Fibroblast of lung (primary cell): Measurements from ENCODE around the gene ZBTB22. TPM values are rescaled to one million over a fixed set of nuclear protein-coding genes. Genes with fewer than 3 reads are reported as not detected.
"Not testable (repeated sequence)": the region's sequence is repeated elsewhere in the genome, so short reads cannot be mapped to it uniquely, and the experiment has no call there.

ENCODE experiments used
- DNase-seq, 2 donors: peaks; one replicate each; pipeline versions ENCODE4 v3.0.0 to v3.0.0-alpha.2; 2010; ENCODE audit warnings: low read depth in 2 of 2
- H2AFZ ChIP-seq: 2 replicates; pipeline ENCODE4 v1.5.1; 2012; ENCODE audit warnings: low read length, control low read depth, inconsistent platforms
- H3K27ac ChIP-seq: 2 replicates; pipeline ENCODE4 v1.5.1; 2011; ENCODE audit warnings: low read length, control low read depth; ENCODE audit not compliant: insufficient read depth
- H3K27me3 ChIP-seq: 2 replicates; pipeline ENCODE4 v1.5.1; 2011; ENCODE audit warnings: mild to moderate bottlenecking, low read length; ENCODE audit not compliant: control insufficient read depth, insufficient read depth
- H3K36me3 ChIP-seq: 2 replicates; pipeline ENCODE4 v1.5.1; 2011; ENCODE audit warnings: low read length; ENCODE audit not compliant: control insufficient read depth, insufficient read depth
- H3K4me1 ChIP-seq: 2 replicates; pipeline ENCODE4 v1.5.1; 2011; ENCODE audit warnings: low read length; ENCODE audit not compliant: control insufficient read depth, insufficient read depth; ENCODE audit errors: extremely low read depth
- H3K4me2 ChIP-seq: 2 replicates; pipeline ENCODE4 v1.5.1; 2011; ENCODE audit warnings: low read length, control low read depth; ENCODE audit not compliant: insufficient read depth; ENCODE audit errors: extremely low read depth
- H3K4me3 ChIP-seq, 4 experiments: fragments of 200-600 bp in 1 of 4; sonication (generic) in 1 of 4; replicated peaks in 1 of 4; 2 replicates each; pipeline ENCODE4 v1.5.1; 2011 to 2016; ENCODE audit warnings: low read length in 4 of 4, low read depth in 3 of 4, mild to moderate bottlenecking in 3 of 4, control low read depth in 2 of 4, inconsistent platforms in 1 of 4, mixed read lengths in 1 of 4; ENCODE audit not compliant: insufficient read depth in 1 of 4; ENCODE audit errors: control extremely low read depth in 1 of 4
- H3K79me2 ChIP-seq: 2 replicates; pipeline ENCODE4 v1.5.1; 2012; ENCODE audit warnings: mild to moderate bottlenecking, low read length, inconsistent platforms; ENCODE audit not compliant: control insufficient read depth, insufficient read depth
- H3K9ac ChIP-seq: 2 replicates; pipeline ENCODE4 v1.5.1; 2011; ENCODE audit warnings: mild to moderate bottlenecking, low read length, control low read depth; ENCODE audit not compliant: insufficient read depth
- H3K9me3 ChIP-seq: 2 replicates; pipeline ENCODE4 v1.5.1; 2012; ENCODE audit warnings: low read depth, low read length; ENCODE audit not compliant: control insufficient read depth, insufficient read depth
- H4K20me1 ChIP-seq: 2 replicates; pipeline ENCODE4 v1.5.1; 2011; ENCODE audit warnings: low read length; ENCODE audit not compliant: control insufficient read depth, insufficient read depth; ENCODE audit errors: extremely low read depth
- CTCF ChIP-seq, 2 donors: IDR thresholded peaks in 1 of 2; conservative IDR thresholded peaks in 1 of 2; 1 replicate in 1 of 2; 2 replicates in 1 of 2; pipeline ENCODE4 v1.5.1; 2011 to 2012; ENCODE audit warnings: low read length in 2 of 2, control low read depth in 1 of 2, inconsistent platforms in 1 of 2, low read depth in 1 of 2, mild to moderate bottlenecking in 1 of 2
- EZH2 ChIP-seq: IDR thresholded peaks from 2 replicates; pipeline ENCODE4 v1.5.1; 2012; ENCODE audit warnings: low read length, control low read depth, mild to moderate bottlenecking; ENCODE audit errors: missing control alignments
- polyA minus RNA-seq: library from RNA; depleted of rRNA, polyadenylated mRNA; stranded (reverse); fragments of >200 nt; gene quantifications from 2 replicates; pipeline ENCODE4 v1.2.3, GENCODE V29; 2011; ENCODE audit warnings: low replicate concordance
- polyA plus RNA-seq, 2 donors: library from polyadenylated mRNA; depleted of rRNA in 1 of 2; stranded (reverse) in 1 of 2; unstranded in 1 of 2; fragments of >200 nt; gene quantifications; 2 replicates each; pipeline ENCODE4 v1.2.1, GENCODE V29; 2011 to 2012; ENCODE audit warnings: missing spikeins in 1 of 2
- total RNA-seq: library from RNA; depleted of rRNA; stranded (reverse); fragments of >200 nt; gene quantifications from 2 replicates; pipeline ENCODE4 v1.2.1, GENCODE V29; 2014

ZBTB22 gene
- total RNA-seq, result 23.6 and 31.2 TPM in 2 replicates
- polyA plus RNA-seq, result 8.0 and 8.9 TPM in 2 replicates
- polyA plus RNA-seq (2012), result 12.0 and 14.8 TPM in 2 replicates
- polyA minus RNA-seq, result 23.1 and 32.8 TPM in 2 replicates

- peak within 1 kb of the TSS; percentile 53 to 73 (median 58) for H3K4me3 ChIP-seq
- peaks cover 14% of the 10 kb centered on the region for H3K36me3 ChIP-seq
- peak within 1 kb of the TSS; percentile 53 for H3K9ac ChIP-seq
- peak within 1 kb of the TSS; percentile 47 for H2AFZ ChIP-seq
- peak within 1 kb of the TSS; percentile 82 for H3K4me2 ChIP-seq
- H3K27ac ChIP-seq, result peak within 1 kb of the TSS; percentile 71
- no peaks in the 10 kb centered on the region for H4K20me1 ChIP-seq
- DNase-seq, result peak; percentile 99
- no peaks in the 10 kb centered on the region for H3K27me3 ChIP-seq
- peaks cover 54% of the 10 kb centered on the region for H3K79me2 ChIP-seq
- no peak for TF ChIP-seq EZH2
- H3K4me1 ChIP-seq, result peaks cover 40% of the 10 kb centered on the region
- H3K9me3 ChIP-seq, result no peaks in the 10 kb centered on the region
These were observed at the start of gene ZBTB22 for GRCh38 chr6:33317669-33318425. Gene ZBTB22 (minus strand): TSS chr6:33317744. CDS start chr6:33316916, 828 bp downstream.

- Histone ChIP-seq H3K4me2 (no peak overlapping the region), H3K9me3 (no peaks in the 10 kb centered on the region), H3K4me3 (no peak overlapping the region), H3K27ac (no peak overlapping the region), H2AFZ (no peak overlapping the region), H3K4me1 (peaks cover 2% of the 10 kb centered on the region), H3K9ac (no peak overlapping the region), H4K20me1 (no peaks in the 10 kb centered on the region), H3K36me3 (no peaks in the 10 kb centered on the region), H3K79me2 (no peaks in the 10 kb centered on the region), H3K27me3 (no peaks in the 10 kb centered on the region)
- no peak for DNase-seq
- TF ChIP-seq EZH2 (no peak), CTCF (conservative IDR thresholded peaks at IDR 0.05 in 1 of 2, IDR thresholded peaks at IDR 0.05 in 1 of 2; ENCODE audit: low read depth in 1 of 2, low read length in 2 of 2) (no peak)
These were observed 49.6 kb upstream of the ZBTB22 start for GRCh38 chr6:33367009-33367714.

GRCh38 chr6:33365206-33365971, 47.8 kb upstream of the ZBTB22 start:
- not testable (repeated sequence) for H2AFZ ChIP-seq, H3K27me3 ChIP-seq, H3K27ac ChIP-seq, H3K4me2 ChIP-seq, H3K79me2 ChIP-seq, H3K4me1 ChIP-seq, H3K4me3 ChIP-seq, DNase-seq, H3K36me3 ChIP-seq, H4K20me1 ChIP-seq, H3K9ac ChIP-seq, H3K9me3 ChIP-seq

GRCh38 chr6:33364475-33365205, 47.1 kb upstream of the ZBTB22 start:
- H4K20me1 ChIP-seq, H3K4me3 ChIP-seq, H3K4me1 ChIP-seq, H3K27me3 ChIP-seq, H3K79me2 ChIP-seq, H3K9me3 ChIP-seq, H3K27ac ChIP-seq, H3K36me3 ChIP-seq, H3K4me2 ChIP-seq, H2AFZ ChIP-seq, H3K9ac ChIP-seq: not testable (repeated sequence)
- DNase-seq, result peak; percentile 60 to 81

- not testable (repeated sequence) for H3K9ac ChIP-seq, H3K36me3 ChIP-seq, DNase-seq
These were observed 45.9 kb upstream of the ZBTB22 start for GRCh38 chr6:33363486-33363885.

More at GRCh38 chr6:33363486-33363885, 45.9 kb upstream of the ZBTB22 start:
- H3K27me3 ChIP-seq, H3K9me3 ChIP-seq, H4K20me1 ChIP-seq, H3K4me1 ChIP-seq, H3K4me2 ChIP-seq, H3K79me2 ChIP-seq, H3K27ac ChIP-seq, H3K4me3 ChIP-seq, H2AFZ ChIP-seq: not testable (repeated sequence)
